ENCODE results near the gene LBR.
"Not testable (repeated sequence)": the region's sequence is repeated elsewhere in the genome, so short reads cannot be mapped to it uniquely, and the experiment has no call there.

LBR gene

DNA sequence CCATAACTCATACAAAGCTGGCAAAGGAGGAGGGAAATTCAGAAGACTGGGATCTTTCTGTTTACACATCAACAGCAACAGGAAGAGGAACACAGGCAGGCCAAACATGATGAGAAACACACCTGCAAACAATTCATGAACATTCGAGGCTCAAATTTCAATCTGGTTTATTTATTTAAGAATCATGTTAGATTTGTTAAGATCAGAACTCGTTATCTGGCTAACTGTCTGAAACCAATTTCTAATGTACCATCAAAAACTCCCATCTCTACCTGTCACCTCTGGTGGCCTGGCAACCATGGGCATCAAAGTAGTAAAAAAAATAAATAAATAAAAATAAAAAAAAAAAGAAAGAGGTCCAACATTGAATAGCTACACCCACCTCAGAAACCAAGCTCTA, 9.8 kb downstream of the LBR start:
- DNase-seq: no peak

DNA sequence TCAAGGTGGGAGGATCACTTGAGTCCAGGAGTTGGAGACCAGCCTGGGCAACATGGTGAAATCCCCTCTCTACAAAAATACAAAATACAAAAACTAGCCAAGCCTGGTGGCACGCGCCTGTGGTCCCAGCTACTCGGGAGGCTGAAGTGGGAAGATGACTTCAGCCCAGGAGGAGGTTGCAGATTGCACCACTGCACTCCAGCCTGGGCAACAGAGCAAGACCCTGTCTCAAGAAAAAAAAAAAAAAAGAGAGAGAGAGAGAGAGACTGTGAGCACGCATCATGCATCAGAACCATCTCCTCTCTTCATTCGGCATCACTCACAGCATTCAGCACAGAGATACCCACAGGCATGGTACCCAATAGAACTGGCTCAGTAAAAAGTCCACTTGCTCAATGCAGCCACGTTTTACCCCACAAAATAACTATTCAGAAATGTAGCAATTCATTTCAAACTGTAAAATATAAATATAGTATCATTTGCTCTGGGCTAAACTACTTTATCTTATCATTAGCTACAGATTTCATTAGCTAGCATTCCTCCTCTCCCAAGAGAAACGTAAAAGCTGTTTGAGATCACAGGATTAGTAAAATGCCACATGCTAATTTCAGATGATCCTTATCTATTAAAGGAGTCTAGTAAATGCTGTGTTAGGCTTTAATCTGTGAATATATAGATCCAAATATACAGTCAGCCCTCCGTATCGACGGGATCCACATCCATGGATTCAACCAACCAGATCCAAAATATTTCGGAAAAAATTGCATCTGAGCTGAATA, 11.7 kb downstream of the LBR start:
- DNase-seq: no peak

DNA sequence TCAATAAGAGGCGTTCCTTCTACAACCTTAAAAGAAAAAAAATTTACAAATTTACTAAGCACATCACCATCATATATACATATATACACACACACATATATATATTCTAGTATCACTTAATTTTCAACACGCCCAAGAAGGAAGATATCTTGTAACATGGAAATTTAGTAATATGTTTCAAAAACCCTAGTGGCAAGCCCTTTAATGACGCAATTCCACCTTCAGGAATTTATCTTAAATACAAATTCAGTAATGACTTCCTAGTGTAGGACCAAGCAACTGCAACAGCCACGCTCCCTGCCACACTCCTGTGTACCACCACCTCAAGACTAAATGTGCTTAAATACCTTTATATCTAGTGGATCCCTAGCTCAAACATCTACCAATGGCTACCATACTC, 12.5 kb downstream of the LBR start:
- no peak for DNase-seq

DNA sequence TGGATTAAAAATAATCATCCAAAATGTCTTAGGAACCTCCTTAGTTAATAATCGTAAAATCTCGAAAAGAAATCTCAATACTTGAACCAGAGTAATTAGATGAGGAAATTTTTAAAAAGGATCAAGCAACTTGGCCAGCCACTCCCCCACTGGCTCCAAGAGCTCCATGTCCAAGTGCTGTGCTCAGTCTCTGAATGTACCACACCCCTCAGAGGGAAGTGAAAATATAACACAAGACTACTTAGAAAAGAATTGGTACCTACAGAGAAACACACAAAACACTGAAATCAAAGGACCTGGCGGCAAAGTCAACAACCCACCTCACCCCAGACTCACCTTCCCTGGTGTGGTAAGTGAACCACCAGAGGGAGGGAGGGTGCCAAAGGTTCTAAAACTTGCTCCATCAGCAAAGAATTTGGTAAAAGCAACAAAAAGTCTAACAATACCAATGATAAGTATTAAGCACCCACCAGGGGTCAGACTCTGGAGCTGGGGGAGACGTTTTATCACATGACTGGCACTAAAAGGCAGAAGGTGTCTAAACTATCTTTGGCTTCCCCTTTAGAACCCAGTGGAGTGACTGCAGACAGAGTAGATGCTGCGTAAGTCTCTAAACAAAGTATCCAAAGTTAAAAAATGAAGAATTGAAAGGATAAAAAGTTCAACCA, 14.0 kb downstream of the LBR start:
- DNase-seq: no peak

DNA sequence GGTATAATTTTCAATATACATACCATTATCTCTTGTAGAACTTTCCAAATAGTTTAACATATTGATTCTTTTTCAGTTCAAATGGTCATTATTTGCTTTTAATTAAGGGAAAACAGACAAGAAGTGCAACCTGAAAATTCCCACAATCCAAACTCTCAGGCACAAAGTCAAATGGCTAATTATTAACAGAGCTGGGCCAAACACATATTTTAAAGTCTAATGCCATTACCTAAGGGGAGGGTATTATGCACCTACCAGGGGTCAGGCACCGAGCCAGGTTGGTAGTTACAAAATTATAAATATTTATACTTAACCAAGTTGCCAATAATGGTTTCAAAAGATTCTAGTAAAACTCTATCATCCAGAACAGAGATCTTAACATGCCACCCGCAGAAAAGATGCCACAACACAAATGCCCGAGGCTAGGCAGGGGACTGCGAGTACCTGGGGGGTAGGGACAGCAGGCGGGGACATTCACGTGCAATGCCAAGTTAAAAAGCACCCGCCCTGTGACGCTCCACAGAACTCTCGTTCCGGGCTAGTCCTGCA, 15.0 kb downstream of the LBR start:
- DNase-seq: no peak

DNA sequence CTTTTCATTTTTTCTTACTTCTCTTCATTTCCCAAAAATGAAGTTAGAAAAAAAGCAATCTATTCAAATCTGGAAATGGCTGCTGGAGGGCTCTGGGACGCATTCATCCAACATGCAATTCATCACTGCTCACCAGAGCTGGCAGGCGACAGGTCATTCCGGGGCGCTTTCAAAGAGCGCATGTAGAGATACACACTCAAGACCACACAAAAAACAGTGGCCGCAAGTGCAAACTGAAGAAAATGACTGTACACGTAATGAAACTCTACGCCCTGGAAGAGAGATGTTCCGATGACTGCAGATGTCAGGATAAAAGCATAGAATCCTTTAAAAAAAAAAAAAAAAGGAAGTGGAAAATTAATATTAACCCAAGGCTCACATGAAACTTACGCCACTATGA, 15.5 kb downstream of the LBR start:
- no peak for DNase-seq

DNA sequence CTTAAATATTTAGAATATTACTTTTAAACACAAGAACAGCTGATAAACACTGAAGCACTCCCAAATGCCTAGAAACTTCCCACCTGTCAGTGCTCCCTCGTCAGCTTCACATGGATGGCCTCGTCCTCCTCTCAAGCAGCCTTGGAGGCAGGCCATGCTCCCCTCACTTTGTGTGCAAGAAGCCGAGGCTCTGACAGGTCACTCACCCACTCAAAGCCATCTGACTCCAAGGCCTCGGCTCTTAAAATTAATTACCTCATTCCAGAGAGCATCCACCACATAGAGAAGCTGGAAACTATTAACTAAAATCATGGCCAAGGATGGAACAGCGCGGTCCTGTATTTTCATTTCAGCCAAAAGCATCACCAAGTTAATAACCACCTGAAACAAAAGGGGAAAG, 17.8 kb downstream of the LBR start:
- no peak for DNase-seq

DNA sequence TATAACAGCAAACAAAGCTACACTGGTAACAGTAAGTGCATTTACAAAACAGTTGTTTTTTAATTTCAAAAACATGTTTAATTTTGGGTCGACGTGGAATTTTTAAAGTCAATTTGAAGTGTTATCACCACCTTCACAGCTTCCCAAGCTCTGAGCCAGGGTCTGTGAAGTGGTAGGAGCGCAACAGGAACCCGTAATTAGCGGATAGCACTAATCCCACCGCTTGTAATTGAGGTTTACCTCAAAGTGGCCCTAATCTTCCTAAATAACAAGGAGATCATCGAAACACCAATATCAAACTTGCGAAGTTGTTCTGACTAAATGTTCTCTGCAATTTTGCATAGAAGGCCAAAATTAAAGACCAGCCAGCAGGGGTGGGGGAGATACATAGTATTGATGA, 18.8 kb downstream of the LBR start:
- no peak for DNase-seq

DNA sequence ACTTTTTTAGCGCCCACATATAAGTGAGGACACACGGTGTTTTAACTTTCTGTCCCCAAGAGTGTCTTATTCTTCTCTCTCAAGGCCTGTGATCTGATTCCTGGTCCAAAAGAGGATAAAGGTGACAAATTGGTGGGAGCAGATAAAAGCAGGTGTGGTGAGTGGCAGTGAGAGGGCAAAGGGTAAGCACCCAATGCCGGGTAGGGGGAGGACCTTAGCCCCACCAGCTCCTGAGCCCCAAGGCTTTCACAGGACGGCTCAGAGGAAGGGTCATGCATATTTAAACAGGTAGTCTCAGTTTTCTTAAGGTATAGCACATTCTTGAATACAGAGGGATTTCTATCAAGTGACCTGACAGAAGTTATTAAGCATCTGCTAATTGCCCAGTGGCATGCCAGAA, 19.6 kb downstream of the LBR start:
- no peak for DNase-seq

DNA sequence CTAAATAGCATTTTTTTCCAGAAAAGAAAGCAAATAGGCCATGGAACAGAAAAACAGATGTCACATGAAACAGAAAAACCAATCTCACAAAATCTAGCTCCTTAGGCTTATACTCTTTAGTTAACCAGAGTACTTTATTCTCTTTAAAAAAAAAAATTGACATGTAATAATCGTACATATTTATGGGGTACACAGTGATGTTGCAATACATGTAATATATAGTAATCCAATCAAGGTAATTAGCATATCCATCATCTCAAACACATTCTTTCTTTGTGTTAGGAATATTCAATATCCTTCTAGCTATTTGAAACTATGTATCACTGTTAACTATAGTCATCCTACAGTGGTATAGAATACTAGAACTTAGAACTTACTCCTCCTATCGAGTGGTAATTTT, 20.1 kb downstream of the LBR start:
- no peak for DNase-seq

DNA sequence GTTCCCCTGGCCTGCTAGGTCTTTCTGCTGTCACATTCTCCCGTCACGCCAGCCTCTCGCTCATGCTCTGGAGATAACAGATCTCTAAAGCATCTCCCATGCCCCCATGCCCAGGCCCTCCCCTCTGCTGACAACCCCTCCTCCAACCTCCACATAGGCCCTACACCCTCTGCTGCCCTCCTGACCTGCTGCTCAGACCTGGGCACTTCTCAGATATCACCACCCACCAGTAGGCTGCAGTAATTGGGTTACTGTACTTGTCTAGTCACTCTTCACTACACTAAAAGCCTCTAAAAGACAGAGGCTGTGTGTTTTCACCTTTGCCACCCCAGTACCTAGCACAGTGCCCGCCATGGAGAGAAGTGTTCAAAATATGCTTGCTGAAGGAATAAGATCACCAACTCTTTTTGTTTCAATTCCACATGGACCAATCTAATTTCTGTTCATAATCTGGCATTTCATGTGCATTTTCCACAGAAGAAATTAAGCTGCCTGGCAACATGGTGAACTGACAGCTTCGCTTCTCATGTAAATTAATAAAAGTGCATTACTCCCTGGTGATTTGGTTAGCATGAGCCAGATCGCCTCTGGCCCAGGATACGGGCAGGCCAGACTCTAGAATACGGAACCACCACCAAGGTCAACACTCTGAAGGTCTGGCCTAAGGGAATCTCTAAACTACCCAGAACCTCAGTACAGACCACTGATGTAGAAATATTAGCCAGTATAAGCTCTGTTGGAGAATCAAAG, 20.7 kb downstream of the LBR start:
- no peak for DNase-seq

DNA sequence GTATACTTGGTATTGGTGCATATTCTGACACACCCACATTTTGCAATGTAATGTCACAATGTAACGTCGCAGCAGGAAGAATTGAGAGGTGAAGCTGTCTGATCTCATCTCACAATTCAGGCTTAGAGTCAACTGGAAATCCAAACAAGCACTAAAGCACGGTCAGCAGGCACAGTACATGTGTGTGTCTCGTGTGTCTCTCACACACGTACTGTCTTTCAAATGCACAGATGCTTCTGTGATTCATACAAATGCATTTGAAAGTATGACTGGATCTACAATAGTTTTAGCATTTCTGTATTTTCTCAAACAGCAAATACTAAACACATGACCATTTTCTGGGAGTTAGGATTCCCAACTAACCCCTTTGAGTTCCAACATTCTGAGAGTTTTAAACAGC, 26.9 kb downstream of the LBR start:
- DNase-seq: no peak

DNA sequence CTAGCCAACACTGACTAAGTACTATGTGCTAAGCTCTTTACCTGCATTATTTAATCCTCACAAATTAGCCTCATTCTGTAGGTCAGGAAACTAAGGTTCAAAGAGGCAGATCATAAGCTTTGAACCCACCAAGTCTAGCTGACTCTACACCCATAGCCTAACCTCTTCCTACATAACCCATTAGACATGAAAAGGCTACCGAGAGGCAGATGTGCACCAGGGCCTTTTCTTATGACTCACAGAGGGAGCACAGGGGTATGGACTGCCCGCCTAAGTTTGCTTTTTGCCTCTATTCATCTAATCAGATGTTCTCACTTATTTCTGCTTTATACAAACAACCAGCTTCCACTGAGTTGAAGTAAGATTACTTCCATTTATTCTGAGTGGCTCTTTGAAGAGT, 31.5 kb downstream of the LBR start:
- DNase-seq: no peak

DNA sequence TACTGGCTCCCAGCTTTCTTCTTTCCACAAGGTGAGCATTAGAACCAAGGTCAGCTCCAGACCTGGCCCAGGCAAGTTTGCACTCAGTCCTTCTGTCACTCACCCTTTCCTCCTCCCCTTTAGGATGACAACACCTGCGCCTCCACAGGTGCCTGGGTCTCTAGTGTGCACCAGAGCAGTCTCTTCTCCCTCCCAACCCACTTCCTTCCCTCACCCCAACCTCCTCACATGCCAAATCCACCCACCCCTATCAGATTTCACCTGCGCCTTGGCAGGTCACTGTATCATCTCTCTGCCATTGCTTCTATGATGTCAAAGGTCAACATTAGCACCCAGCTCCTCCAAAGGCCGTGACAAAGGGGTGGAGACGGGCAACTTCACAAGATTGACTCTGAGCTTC, 38.0 kb downstream of the LBR start:
- DNase-seq: no peak

DNA sequence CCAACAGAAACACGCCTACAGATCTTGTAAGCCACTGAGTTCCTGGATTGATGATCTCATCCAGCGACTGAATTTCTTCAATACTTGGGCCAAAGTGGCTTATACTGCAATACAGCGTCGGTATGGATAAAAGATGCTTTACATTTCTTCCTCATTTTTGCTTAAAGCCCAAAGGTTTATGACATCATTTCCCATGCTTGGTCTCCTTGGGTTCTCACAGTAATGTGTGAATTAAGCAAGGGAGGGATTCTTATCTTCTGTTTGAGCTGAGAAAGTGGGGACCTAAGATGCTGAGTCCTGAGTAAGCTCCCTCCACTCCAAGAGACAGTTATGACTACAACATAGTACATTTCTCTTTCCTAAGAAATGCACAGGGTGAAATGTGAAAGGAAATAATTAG, 39.5 kb downstream of the LBR start:
- DNase-seq: no peak

DNA sequence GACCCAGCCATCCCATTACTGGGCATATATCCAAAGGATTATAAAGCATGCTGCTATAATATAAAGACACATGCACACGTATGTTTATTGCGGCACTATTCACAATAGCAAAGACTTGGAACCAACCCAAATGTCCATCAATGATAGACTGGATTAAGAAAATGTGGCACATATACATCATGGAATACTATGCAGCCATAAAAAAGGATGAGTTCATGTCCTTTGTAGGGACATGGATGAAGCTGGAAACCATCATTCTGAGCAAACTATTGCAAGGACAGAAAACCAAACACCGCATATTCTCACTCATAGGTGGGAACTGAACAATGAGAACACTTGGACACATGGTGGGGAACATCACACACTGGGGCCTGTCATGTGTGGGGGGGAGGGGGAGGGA, 41.0 kb downstream of the LBR start:
- DNase-seq: not testable (repeated sequence)

DNA sequence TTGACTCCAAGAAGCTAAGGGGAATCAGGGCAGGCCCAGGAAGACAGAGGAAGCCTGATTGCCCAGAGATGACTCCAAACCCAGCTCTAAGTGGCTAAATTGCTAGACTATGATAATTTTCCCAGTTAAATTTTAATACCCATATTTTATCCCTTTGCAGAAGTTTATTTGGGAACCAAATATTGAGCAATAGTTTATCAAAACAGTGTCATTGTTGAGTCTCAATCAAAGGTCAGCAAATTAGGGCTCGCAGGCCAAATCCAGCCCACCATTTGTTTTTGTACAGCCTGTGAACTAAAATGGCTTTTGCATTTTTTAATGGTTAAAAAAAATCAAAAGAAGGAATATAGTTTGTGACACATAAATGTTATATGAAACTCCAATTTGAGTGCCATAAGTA, 47.1 kb downstream of the LBR start:
- no peak for DNase-seq

DNA sequence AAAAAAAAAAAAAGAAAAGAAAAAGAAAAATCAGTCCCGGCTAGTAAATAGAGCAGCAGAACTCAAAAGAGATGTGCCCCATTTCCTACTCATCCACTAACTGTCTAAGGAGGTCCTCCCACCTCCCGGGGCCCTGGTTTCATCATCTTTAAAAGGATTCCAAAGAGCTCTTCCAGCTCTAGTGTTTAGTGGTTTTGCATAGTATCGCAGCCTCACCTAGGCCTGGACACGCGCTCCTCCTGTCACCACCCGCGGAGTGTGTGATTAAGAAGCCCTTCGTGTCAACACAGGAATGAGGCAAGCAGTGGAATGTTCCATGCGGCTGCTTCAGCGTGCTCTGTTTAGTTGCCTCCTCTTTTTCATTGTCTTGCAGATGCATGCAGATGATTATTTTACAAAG, 49.0 kb downstream of the LBR start:
- DNase-seq: no peak

DNA sequence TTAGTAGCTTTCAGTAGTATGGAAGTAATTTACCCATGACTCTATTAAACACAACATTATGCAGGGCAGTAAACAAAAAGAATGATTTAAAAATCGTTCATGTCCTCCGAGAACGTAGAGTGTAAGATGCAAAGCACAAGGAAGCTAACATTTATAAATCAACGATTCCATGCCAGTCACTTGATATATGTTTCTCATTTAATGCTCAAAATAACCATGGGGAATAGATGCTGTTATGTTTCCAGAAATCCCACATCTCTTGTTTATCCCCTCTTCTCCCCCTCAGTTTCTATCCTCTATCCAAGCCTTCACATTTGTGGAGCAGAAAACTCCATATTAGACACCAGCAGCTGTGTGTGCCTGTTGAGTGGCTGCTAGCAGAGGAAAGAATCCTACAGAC, 52.8 kb downstream of the LBR start:
- no peak for DNase-seq

DNA sequence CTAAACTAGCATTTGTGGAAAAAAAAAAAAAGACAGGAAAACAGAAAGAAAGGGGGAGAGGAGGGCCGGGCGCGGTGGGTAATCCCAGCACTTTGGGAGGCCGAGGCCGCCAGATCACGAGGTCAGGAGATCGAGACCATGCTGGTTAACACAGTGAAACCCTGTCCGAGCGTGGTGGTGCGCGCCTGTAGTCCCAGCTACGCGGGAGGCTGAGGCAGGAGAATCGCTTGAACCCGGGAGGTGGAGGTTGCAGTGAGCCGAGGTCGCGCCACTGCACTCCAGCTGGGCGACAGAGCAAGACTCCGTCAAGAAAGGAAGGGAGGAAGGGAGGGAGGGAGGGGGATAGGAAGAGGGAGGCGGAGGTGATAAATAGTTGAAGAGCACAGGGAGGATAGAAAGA, 54.7 kb downstream of the LBR start:
- no peak for DNase-seq

DNA sequence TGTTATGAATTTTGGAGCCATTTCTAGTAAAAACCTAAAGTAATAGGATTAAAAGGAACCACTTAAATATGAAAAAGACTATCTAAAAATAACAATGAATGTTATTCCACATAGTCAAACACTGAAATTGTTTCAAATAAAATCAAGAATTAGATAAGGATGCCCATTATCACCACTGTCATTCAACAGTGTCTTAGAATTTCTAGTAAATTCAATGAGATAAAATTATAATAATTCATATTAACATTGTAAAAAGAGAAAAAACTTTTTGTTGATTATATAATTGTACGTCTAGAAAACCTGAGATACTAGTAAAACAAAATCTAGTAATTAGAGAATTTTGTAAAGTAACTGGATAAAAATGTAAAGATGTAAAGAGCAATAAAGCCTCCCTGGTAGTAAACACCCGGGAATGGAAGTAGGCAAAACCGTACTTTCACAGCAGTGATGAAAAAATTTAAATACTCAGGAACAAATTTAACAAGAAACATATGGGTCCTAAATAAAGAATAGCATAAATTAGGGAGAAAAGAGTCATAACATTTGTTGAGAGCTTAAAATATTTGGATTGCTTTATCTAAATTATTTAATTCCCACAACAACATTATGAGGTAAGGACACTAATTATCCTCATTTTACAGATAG, 56.4 kb downstream of the LBR start:
- DNase-seq: no peak

DNA sequence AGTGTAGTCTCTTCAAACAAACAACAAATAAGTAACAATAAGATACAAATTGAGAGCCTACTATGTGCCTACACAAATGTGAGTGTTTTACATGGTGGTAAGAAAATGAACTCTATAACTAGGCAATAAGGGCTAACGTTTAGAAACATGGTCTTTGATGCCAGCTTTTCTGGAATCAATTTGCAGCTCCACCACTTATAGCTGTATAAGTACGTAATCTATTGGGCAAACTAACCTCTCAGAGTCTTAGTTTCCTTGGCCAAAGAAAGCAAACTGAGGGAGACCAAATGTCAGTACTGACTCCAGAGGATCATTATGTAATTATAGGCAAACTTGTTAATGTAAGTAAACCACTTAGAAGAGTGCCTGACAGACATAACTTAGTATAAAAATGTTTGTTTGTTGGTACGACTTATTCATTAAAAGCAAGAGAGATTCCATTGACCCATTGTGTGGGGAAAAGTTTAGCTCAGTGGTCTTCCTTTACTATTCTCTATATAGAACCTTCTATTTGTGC, 59.7 kb downstream of the LBR start:
- no peak for DNase-seq

DNA sequence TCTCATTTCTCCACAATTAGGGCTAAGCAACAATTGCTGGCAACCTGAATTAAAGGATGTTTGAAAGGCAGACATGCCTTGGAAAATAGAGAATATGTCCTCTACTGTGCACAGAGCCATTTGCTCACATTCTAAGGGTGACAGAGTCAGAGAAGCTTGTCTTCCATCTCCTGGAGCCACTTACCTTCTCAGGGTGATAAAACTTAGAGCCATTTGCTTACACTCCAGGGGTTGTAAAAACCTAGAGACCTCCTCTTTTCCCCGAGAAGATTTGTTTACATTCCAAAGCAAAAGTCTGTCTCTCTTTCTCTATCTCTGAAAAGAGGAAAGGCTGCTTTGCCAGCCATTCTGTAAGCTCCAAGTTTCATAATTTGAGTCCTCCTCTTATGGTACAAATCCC, 61.3 kb downstream of the LBR start:
- DNase-seq: no peak
